Calu3 (cell line): Measurements from ENCODE around the gene CHADL. TPM values are rescaled to one million over a fixed set of nuclear protein-coding genes. Genes with fewer than 3 reads are reported as not detected.
A peak's percentile ranks its signal among the peaks of the same experiment; 100 is the strongest.

Experiments
- Bru-seq: library from RNA; stranded (reverse); fragments of 400-500 nt; gene quantifications from one replicate; lab custom pipeline; 2021; lab: Mats Ljungman, UMichigan
- BruChase-seq, 2 experiments: library from RNA; stranded (reverse); fragments of 400-500 nt; gene quantifications; one replicate each; lab custom pipeline; 2021; lab: Mats Ljungman, UMichigan
- BruUV-seq: library from RNA; stranded (reverse); fragments of 400-500 nt; replicated peaks from 2 replicates; lab custom pipeline; 2021; lab: Mats Ljungman, UMichigan
- CTCF ChIA-PET: fragments of 300-600 bp; sonication (Branson Sonifier 250); formaldehyde crosslinking; loops from one replicate; lab custom pipeline; 2022; ENCODE audit warnings: antibody characterized with exemption; lab: Charles Lee
- DNase-seq: peaks from one replicate; pipeline ENCODE4 v3.0.0; 2022
- H3K27ac Mint-ChIP-seq: one replicate; pipeline ENCODE4 v1.8.0; 2022; ENCODE audit warnings: mixed read lengths; ENCODE audit not compliant: unreplicated experiment
- H3K27me3 Mint-ChIP-seq: one replicate; pipeline ENCODE4 v1.8.0; 2022; ENCODE audit warnings: mixed read lengths; ENCODE audit not compliant: unreplicated experiment
- H3K36me3 Mint-ChIP-seq: one replicate; pipeline ENCODE4 v1.8.0; 2022; ENCODE audit warnings: mild to moderate bottlenecking, moderate library complexity, mixed read lengths; ENCODE audit not compliant: insufficient read depth, unreplicated experiment
- H3K4me1 Mint-ChIP-seq: one replicate; pipeline ENCODE4 v1.8.0; 2022; ENCODE audit warnings: mild to moderate bottlenecking, low read depth, mixed read lengths; ENCODE audit not compliant: unreplicated experiment
- H3K4me3 Mint-ChIP-seq: one replicate; pipeline ENCODE4 v1.8.0; 2022; ENCODE audit warnings: mild to moderate bottlenecking, low read depth, moderate library complexity, mixed read lengths; ENCODE audit not compliant: unreplicated experiment
- H3K9me3 Mint-ChIP-seq: one replicate; pipeline ENCODE4 v1.8.0; 2022; ENCODE audit warnings: low read depth, mixed read lengths; ENCODE audit not compliant: unreplicated experiment
- intact Hi-C: fragments of 100-400 bp; cut with micrococcal nuclease; formaldehyde crosslinking; loops from one replicate; pipeline ENCODE4 v1.10.0; 2022; ENCODE audit not compliant: unreplicated experiment
- long read RNA-seq: library from polyadenylated mRNA; stranded (forward); transcript quantifications from one replicate; pipeline ENCODE4 v2.0.0, GENCODE V29; 2022
- total RNA-seq: library from RNA; stranded (reverse); gene quantifications from 2 replicates; pipeline ENCODE4 v1.2.3, GENCODE V29; 2022
- TF ChIP-seq, protein P1 (sequence below): fragments of 200-600 bp; IDR thresholded peaks from one replicate; pipeline ENCODE4 v1.8.0; 2022; ENCODE audit warnings: antibody characterized with exemption; ENCODE audit not compliant: unreplicated experiment

Gene CHADL, protein sequence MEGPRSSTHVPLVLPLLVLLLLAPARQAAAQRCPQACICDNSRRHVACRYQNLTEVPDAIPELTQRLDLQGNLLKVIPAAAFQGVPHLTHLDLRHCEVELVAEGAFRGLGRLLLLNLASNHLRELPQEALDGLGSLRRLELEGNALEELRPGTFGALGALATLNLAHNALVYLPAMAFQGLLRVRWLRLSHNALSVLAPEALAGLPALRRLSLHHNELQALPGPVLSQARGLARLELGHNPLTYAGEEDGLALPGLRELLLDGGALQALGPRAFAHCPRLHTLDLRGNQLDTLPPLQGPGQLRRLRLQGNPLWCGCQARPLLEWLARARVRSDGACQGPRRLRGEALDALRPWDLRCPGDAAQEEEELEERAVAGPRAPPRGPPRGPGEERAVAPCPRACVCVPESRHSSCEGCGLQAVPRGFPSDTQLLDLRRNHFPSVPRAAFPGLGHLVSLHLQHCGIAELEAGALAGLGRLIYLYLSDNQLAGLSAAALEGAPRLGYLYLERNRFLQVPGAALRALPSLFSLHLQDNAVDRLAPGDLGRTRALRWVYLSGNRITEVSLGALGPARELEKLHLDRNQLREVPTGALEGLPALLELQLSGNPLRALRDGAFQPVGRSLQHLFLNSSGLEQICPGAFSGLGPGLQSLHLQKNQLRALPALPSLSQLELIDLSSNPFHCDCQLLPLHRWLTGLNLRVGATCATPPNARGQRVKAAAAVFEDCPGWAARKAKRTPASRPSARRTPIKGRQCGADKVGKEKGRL
- total RNA-seq: 0.73 and 1.5 TPM in 2 replicates
- Bru-seq, nascent RNA: percentile 42 among the genes with signal in this experiment
- percentile 67 among the genes with signal in this experiment for BruChase-seq, experiment 1, labeled RNA remaining after a 6-hour chase
- percentile 53 among the genes with signal in this experiment for BruChase-seq, experiment 2, labeled RNA remaining after a 2-hour chase
- long read RNA-seq: 0 reads

DNA sequence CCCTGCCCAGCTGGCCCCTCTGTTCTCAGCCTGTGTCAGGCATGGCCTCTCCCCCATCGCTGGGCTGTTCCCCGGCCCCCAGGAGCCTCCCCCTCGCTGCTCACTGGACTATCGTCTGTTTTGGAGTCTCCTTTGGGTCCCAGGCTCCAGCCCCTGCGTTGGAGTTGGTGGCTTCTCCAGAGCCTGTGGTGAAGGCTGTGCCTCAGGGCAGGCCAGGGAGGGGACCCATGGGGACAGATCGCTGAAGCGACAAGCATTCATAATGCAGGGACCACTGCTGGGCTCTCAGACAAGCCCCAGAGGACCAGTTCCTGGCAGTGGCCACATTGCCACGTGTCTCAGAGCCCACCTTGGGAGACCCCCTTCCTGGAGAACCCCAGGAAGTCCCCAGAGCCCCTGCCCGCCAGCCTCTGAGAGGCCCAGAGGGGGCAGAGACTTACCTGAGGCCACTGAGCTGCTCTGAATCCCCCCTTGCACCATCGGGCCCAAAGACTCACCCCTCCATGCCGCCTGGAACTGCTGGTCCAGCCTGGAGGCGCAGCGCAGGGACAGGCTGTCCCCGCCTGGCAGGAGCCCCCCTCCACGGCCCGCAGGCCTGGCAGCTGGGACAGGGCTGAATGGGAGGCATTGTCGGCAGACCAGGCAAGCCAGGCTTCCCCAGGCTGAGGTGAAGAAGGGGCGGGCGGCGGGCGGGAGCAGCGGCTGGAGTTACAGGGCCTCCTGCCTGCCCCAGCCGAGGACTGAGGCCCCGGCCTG lies at the start of gene CHADL:
Gene CHADL, minus strand, starts transcription at position 555 of the 756 bp plus-strand sequence. Its CDS starts 50 bp downstream, at position 505.
- H3K27me3 Mint-ChIP-seq: no peaks in the 10 kb centered on the region
- intact Hi-C loops: no loop called here
- peaks cover 67% of the 10 kb centered on the region for H3K36me3 Mint-ChIP-seq
- no peak within 1 kb of the TSS for H3K4me3 Mint-ChIP-seq
- no peak for DNase-seq
- TF ChIP-seq, protein P1, sequence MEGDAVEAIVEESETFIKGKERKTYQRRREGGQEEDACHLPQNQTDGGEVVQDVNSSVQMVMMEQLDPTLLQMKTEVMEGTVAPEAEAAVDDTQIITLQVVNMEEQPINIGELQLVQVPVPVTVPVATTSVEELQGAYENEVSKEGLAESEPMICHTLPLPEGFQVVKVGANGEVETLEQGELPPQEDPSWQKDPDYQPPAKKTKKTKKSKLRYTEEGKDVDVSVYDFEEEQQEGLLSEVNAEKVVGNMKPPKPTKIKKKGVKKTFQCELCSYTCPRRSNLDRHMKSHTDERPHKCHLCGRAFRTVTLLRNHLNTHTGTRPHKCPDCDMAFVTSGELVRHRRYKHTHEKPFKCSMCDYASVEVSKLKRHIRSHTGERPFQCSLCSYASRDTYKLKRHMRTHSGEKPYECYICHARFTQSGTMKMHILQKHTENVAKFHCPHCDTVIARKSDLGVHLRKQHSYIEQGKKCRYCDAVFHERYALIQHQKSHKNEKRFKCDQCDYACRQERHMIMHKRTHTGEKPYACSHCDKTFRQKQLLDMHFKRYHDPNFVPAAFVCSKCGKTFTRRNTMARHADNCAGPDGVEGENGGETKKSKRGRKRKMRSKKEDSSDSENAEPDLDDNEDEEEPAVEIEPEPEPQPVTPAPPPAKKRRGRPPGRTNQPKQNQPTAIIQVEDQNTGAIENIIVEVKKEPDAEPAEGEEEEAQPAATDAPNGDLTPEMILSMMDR: no peak
- H3K9me3 Mint-ChIP-seq: no peaks in the 10 kb centered on the region
- H3K4me1 Mint-ChIP-seq: no peaks in the 10 kb centered on the region
- peak within 1 kb of the TSS; percentile 42 for H3K27ac Mint-ChIP-seq
- BruUV-seq: no TSS peak
- CTCF ChIA-PET: interaction anchor here (0.6 kb wide), 1 partner anchor 36 kb away, joined by 3 read pairs; no protein-coding TSS in a partner anchor

DNA sequence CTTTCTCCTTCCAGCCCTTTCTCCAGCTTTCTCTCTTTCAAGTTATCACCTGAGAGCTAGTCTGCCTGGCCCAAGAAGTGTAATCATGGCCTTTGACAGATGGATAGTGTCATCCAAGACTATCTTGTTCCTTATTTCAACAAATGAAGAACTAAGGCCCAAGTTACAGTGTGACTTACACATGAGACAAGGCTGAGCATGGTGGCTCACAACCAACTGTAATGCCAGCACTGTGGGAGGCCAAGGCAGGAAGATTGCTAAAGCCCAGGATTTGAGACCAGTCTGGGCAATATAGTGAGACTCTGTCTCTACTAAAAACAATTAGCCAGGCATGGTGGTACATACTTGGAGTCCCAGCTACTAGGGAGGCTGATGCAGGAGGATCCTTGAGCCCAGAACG lies 48.9 kb upstream of the CHADL start:
- H3K36me3 Mint-ChIP-seq: peaks cover 33% of the 10 kb centered on the region
- no peaks in the 10 kb centered on the region for H3K9me3 Mint-ChIP-seq
- TF ChIP-seq, protein P1: no peak
- CTCF ChIA-PET: no interaction called here
- intact Hi-C loops: no loop called here
- H3K27me3 Mint-ChIP-seq: no peaks in the 10 kb centered on the region
- no TSS peak for BruUV-seq
- H3K4me3 Mint-ChIP-seq: no peak overlapping the region
- H3K27ac Mint-ChIP-seq: peak overlapping the region; percentile 82
- peaks cover 35% of the 10 kb centered on the region for H3K4me1 Mint-ChIP-seq
- DNase-seq: no peak

DNA sequence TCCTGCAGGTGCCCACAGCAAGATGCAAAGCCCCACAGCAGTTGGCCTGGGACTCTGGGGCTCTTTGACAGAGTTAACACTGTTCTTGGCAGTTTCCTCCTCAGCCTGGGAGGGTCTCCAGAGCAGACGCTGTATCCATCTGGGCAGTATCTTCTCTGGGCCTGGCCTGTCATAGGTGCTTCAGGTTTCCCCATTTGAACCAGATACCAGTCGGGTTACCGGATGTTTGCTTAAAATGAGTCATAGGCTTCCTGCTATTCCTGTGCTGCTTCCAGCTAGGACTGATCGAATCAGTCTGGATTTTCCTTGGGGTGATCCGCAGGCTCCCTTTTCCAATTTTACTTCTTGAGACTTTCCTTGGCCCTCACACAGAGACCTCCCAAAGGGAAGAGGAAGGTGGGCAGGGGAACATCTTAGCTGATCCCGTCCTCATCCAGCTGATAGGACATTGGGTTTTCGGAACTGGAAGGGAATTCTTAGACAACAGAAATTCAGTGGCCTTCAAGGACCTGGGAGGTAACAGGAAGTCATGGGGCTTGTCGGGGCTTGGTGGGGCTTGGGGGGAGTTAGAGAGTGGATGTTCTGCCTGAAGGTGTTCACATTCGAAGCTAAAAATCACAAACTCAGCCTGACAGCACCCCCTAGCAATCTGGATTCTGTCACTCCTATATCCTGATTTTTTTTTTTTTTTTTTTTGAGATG lies 47.7 kb upstream of the CHADL start:
- H3K27me3 Mint-ChIP-seq: no peaks in the 10 kb centered on the region
- BruUV-seq: no TSS peak
- TF ChIP-seq, protein P1: no peak

More for the DNA sequence above, 47.7 kb upstream of the CHADL start:
- intact Hi-C loops: no loop called here
- Mint-ChIP-seq H3K9me3 (no peaks in the 10 kb centered on the region), H3K4me3 (peak overlapping the region; percentile 55), H3K4me1 (peaks cover 40% of the 10 kb centered on the region), H3K27ac (peak overlapping the region; percentile 77), H3K36me3 (peaks cover 44% of the 10 kb centered on the region)
- CTCF ChIA-PET: interaction anchor here (0.5 kb wide), 1 partner anchor 285 kb away, joined by 3 read pairs; no protein-coding TSS in a partner anchor
- DNase-seq: peak; percentile 59
